NCI-H69 (cell line): ENCODE measurements around the gene HMCES.
A peak's percentile ranks its signal among the peaks of the same experiment; 100 is the strongest.
"Not testable (repeated sequence)": the region's sequence is repeated elsewhere in the genome, so short reads cannot be mapped to it uniquely, and the experiment has no call there.

Experiments
- DNase-seq: peaks from one replicate; lab custom pipeline; 2025; lab: John Stamatoyannopoulos, UW

HMCES gene

DNA sequence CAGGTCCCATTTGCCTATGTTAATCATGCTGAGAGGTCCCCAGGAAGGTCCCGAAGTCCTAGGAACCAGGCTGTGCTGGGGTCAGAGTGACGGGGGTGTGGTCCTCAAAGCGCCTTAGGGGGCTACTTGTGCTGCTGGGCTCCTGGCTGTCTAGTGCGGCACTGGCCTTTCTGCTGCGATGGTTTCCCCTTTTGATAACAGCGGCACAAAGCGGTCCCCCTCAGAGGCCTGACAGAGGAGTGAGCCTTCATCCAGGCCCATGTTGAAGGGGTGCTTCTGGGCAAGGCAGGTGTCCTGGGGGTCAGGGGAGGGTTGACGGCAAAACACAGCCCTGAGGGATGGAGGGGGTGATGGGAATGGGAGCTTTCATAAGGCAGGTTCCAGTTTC, 68.8 kb downstream of the HMCES start:
- no peak for DNase-seq

DNA sequence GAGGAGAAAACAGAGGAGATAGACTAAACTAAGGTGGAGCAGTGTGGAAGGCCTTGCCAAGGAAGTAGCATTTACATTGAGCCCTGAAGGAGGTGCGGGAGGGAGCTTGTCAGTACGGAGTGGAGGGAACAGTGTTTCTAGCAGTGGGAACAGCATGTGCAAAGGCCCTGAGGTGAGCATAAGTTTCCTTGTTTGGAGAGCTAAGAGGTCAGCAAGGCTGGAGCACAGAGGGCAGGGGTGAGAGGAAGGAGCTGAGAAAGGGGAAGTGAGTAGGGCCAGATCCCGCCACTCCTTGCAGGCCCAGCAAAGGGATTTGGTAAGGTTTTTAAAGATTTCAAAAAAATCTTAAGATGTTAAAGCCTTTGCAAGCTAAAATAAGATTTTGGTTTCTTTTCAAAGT, 70.1 kb downstream of the HMCES start:
- no peak for DNase-seq

DNA sequence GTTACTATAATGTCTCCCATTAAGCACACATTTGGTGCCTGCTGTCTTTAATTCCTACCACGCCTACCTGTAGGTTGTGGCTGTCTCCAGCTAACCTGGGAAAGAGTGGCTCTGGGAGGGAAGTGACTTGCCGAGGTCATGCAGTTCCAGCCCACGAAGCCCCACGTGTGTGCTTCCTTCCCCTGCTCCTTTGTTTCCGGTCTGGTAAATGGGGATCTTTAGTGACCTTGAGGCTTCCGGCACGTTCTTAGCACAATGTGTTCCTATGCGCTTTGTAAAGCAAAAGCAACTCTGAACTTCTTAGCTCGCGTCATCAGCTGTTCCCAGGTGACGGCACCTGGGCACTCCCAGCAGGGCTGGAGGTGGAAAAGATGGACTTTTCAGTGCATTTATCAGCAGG, 70.5 kb downstream of the HMCES start:
- not testable (repeated sequence) for DNase-seq

- no peak for DNase-seq
Observed at GRCh38 chr3:129349791-129350190, 71.1 kb downstream of the HMCES start.

- peak; percentile 1 for DNase-seq
Observed at GRCh38 chr3:129352045-129352444, 73.4 kb downstream of the HMCES start.

- no peak for DNase-seq
Observed at GRCh38 chr3:129352650-129353588, 74.2 kb downstream of the HMCES start.

DNA sequence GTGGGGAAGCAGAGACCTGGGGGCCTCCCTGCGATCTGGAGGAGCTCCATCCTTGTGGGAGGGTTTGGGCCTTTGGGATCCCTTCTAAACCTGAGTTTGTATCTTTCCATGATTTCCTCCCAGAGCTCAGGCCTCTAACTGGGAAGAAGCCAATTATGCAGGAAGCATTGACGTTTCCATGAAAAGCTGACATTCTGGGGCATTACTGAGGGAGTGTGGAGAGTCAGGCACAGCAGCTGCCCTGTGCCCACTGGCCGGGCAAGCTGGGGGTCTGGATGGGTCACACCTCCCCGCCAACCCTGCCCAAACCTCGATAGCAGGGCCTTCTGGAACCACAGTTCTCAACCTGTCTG, 74.9 kb downstream of the HMCES start:
- no peak for DNase-seq
